Ectodermal cell (in vitro differentiated cells): ENCODE measurements around the gene ANTXR2.

Experiments
- H3K27ac ChIP-seq: 2 replicates; pipeline ENCODE4 v1.7.0; 2013; ENCODE audit warnings: mild to moderate bottlenecking, low read depth, low read length; ENCODE audit not compliant: insufficient read depth, poor library complexity, severe bottlenecking
- H3K27me3 ChIP-seq: 2 replicates; pipeline ENCODE4 v1.7.0; 2013; ENCODE audit warnings: mild to moderate bottlenecking, low read length; ENCODE audit not compliant: insufficient read depth, control insufficient read depth, poor library complexity, severe bottlenecking
- H3K36me3 ChIP-seq: one replicate; pipeline ENCODE4 v1.7.0; 2013; ENCODE audit warnings: low read length; ENCODE audit not compliant: control insufficient read depth, insufficient read depth
- H3K4me1 ChIP-seq: one replicate; pipeline ENCODE4 v1.7.0; 2013; ENCODE audit warnings: low read length; ENCODE audit not compliant: control insufficient read depth, insufficient read depth
- H3K4me3 ChIP-seq: 2 replicates; pipeline ENCODE4 v1.7.0; 2013; ENCODE audit warnings: low read depth, low read length, control low read depth; ENCODE audit not compliant: insufficient read depth
- H3K9me3 ChIP-seq: 2 replicates; pipeline ENCODE4 v1.7.0; 2013; ENCODE audit warnings: mild to moderate bottlenecking, low read length, moderate library complexity; ENCODE audit not compliant: control insufficient read depth
- WGBS, 2 experiments: methylation state at CpG; one replicate each; pipeline ENCODE4 v1.1.7; 2013; ENCODE audit warnings: missing lambda C conversion rate in 2 of 2; 5-methylcytosine and 5-hydroxymethylcytosine counted together

Gene ANTXR2

GRCh38 chr4:79979785-79980437 lies 93.1 kb downstream of the ANTXR2 start:
- no peaks in the 10 kb centered on the region for H3K36me3 ChIP-seq
- no peaks in the 10 kb centered on the region for H3K4me1 ChIP-seq
- WGBS, 2 experiments, result no CpG with 5 or more reads among the region's 1 CpG
- no peaks in the 10 kb centered on the region for H3K27me3 ChIP-seq
- no peaks in the 10 kb centered on the region for H3K9me3 ChIP-seq
- no peak overlapping the region for H3K4me3 ChIP-seq
- no peak overlapping the region for H3K27ac ChIP-seq

GRCh38 chr4:79977131-79977840 lies 95.7 kb downstream of the ANTXR2 start:
- H3K36me3 ChIP-seq, result no peaks in the 10 kb centered on the region

GRCh38 chr4:79964400-79965211 lies 108.4 kb downstream of the ANTXR2 start:
- WGBS, 2 experiments, result 96 to 97% methylated on average over 60 of the region's 60 CpGs
- Histone ChIP-seq H3K27ac (no peak overlapping the region), H3K27me3 (no peaks in the 10 kb centered on the region), H3K36me3 (no peaks in the 10 kb centered on the region), H3K4me3 (no peak overlapping the region), H3K4me1 (no peaks in the 10 kb centered on the region), H3K9me3 (no peaks in the 10 kb centered on the region)

More at GRCh38 chr4:79977131-79977840, 95.7 kb downstream of the ANTXR2 start:
- Histone ChIP-seq H3K4me3 (no peak overlapping the region), H3K27me3 (no peaks in the 10 kb centered on the region), H3K27ac (no peak overlapping the region), H3K9me3 (no peaks in the 10 kb centered on the region), H3K4me1 (no peaks in the 10 kb centered on the region)
- WGBS, 2 experiments, result 93 to 96% methylated on average over 3 to 5 of the region's 7 CpGs

GRCh38 chr4:79964020-79964399 lies 109.0 kb downstream of the ANTXR2 start:
- H3K9me3 ChIP-seq, result no peaks in the 10 kb centered on the region
- no peak overlapping the region for H3K4me3 ChIP-seq
- H3K4me1 ChIP-seq, result no peaks in the 10 kb centered on the region
- H3K27me3 ChIP-seq, result no peaks in the 10 kb centered on the region
- H3K27ac ChIP-seq, result no peak overlapping the region
- 94 to 96% methylated on average over 8 of the region's 8 CpGs for WGBS, 2 experiments
- H3K36me3 ChIP-seq, result no peaks in the 10 kb centered on the region

DNA sequence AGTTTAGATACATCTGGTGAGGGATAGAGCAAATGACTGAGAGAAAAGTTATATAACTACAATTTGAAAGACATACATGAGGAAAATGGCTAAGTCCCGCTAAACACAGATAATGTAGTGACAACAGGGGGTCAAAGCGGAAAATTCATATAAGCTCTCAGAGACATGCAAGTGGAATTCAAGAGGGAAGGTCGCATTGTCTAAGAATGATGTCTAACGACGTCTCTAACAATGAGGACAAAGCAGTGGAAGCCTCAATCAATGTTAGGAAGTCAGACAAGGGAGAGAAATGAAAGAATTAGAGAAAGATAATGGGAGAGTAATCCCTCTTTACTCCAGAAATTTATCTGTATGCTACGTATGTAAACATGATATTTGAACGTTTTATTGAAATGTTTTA lies 113.4 kb downstream of the ANTXR2 start:
- Histone ChIP-seq H3K36me3 (no peaks in the 10 kb centered on the region), H3K27ac (no peak overlapping the region), H3K27me3 (no peaks in the 10 kb centered on the region), H3K4me3 (no peak overlapping the region), H3K4me1 (no peaks in the 10 kb centered on the region), H3K9me3 (no peaks in the 10 kb centered on the region)
- 74 to 79% methylated on average over 5 to 7 of the region's 7 CpGs for WGBS, 2 experiments

DNA sequence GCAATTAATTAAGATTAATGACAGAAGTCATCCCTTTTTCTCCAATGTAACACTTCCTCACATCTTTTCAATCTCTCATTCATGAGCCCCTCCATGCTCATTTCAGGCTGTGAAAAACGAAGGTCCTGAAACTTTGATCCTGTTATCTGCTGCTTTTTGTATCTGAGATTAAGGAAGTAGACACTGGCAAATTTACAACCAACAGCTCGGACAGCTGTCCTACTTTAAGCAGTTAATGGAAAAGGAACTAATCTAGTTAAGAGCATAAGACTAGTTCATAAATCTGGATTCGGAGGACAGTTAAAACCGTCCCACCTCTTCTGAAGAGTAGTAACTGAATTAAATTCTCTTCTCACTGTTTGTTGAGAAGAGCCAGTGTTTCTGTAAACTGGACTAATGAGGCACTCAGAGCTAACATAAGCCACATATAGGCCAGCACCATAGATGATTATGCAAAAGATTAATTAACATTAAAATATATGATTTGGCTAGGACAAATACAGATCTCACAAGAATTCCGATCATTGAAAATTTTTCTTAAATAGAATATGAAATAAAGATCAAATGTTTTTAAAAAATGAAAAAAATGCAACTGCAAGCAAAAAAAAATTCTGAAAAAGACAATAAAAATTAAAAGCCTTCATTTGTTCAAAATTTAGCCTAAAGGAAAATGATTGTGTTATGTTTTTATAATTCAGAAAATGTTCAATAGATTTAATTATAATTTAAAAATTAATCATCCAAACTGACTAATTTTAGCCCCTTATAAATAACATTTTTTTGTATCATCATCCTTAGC lies 114.4 kb downstream of the ANTXR2 start:
- H3K4me1 ChIP-seq, result no peaks in the 10 kb centered on the region
- H3K4me3 ChIP-seq, result no peak overlapping the region
- no peaks in the 10 kb centered on the region for H3K27me3 ChIP-seq
- 78 to 87% methylated on average over 4 of the region's 5 CpGs for WGBS, 2 experiments
- H3K36me3 ChIP-seq, result no peaks in the 10 kb centered on the region
- H3K27ac ChIP-seq, result no peak overlapping the region
- H3K9me3 ChIP-seq, result no peaks in the 10 kb centered on the region

DNA sequence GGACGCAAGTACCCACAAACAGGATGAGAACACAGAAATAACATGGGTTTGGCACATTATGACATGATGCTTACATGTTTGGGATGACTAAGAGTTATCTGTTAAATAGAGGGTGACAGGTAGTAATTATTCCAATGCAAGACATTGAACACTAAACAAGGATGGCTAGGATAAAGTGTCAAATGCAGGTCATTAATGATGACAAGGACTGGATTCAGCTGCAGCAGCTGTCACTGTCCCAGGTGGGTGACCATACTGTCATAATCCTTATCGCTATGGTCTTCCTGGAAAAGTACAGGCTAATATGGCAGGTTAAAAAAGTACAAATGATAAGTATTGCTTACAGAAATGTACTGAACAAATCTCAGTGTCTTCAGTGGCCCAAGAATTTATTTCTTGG lies 123.9 kb downstream of the ANTXR2 start:
- Histone ChIP-seq H3K36me3 (no peaks in the 10 kb centered on the region), H3K4me1 (no peaks in the 10 kb centered on the region), H3K4me3 (no peak overlapping the region), H3K27me3 (no peaks in the 10 kb centered on the region), H3K27ac (no peak overlapping the region), H3K9me3 (no peaks in the 10 kb centered on the region)
- 97 to 98% methylated on average over 2 of the region's 2 CpGs for WGBS, 2 experiments

- no peak overlapping the region for H3K4me3 ChIP-seq
- H3K27me3 ChIP-seq, result no peaks in the 10 kb centered on the region
- H3K27ac ChIP-seq, result no peak overlapping the region
- H3K36me3 ChIP-seq, result no peaks in the 10 kb centered on the region
- H3K9me3 ChIP-seq, result no peaks in the 10 kb centered on the region
- no peaks in the 10 kb centered on the region for H3K4me1 ChIP-seq
Observed at GRCh38 chr4:79948739-79949138, 124.3 kb downstream of the ANTXR2 start.

GRCh38 chr4:79948261-79948660 lies 124.8 kb downstream of the ANTXR2 start:
- H3K9me3 ChIP-seq, result no peaks in the 10 kb centered on the region
- 94 to 96% methylated on average over 3 of the region's 3 CpGs for WGBS, 2 experiments
- no peaks in the 10 kb centered on the region for H3K27me3 ChIP-seq
- H3K4me1 ChIP-seq, result no peaks in the 10 kb centered on the region
- no peak overlapping the region for H3K4me3 ChIP-seq
- no peaks in the 10 kb centered on the region for H3K36me3 ChIP-seq
- no peak overlapping the region for H3K27ac ChIP-seq
